HG02970 (cell line): ENCODE measurements around the gene PDRG1.

Source experiments
- ATAC-seq: cut with Tn5 transposase; IDR thresholded peaks from one replicate; pipeline ENCODE4 v1.9.1; 2021; ENCODE audit warnings: mild to moderate bottlenecking, moderate library complexity, moderate number of reproducible peaks; ENCODE audit not compliant: unreplicated experiment, low FRiP score

Gene PDRG1

DNA sequence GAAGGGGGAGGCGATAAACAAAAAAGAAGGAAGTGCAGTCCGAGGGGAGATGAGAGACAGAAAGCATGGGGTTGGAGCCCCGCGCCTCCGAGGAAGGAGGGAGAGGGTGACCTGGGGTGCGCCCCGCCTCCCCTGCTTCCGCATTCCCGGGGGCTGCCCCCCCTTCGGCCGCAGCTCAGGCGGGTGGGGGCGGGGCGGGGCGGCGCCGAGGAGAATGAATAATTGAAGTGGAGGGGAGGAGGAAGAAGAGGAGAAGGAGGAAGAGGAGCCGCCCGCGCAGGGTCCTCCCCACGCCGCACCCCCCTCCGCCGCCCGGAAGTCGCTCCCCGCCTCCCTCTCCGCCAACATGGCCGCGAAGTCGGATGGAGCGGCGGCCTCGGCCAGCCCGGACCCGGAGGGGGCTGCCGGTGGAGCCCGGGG is 16.0 kb upstream of the PDRG1 start, which contains the start of gene XKR7:
TSS of gene XKR7 (plus strand) at position 322 of the 420 bp plus-strand sequence. CDS start at position 347, 25 bp downstream.
- no peak for ATAC-seq

DNA sequence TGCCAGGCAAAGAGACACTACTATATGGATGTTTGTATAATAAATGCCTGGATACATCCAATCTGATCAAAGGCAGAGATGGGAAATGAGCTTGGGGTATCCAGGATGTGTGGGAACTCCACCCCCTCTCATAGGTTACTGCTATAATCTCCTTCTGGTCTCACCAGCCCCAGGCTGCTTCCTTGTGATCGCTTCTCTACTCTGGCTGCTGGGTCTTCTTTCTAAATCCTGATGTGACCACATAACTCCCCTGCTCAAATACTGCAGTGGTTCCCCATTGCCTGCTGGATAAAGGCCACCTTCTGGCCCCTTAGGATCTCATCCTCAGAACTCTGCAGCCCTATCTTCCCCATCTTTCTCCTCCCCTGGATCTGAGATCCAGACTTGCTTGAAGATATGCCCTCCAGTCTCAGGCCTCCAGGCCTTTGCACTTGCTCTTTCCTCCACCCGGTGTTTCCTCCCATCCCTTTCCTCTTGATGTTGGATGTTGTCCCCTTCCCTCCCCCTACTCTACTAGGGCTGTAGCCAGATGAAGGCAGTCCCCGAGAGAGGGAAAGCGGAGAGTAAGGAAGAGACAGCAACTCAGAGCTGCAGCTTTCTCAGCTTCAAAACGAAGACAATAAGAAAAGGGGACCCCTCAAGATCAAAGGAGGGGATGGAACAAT is 15.3 kb upstream of the PDRG1 start:
- no peak for ATAC-seq

- no peak for ATAC-seq
Measured at GRCh38 chr20:31963889-31964288, 12.0 kb upstream of the PDRG1 start.

GRCh38 chr20:31962761-31963160 is 10.9 kb upstream of the PDRG1 start:
- ATAC-seq: no peak

GRCh38 chr20:31956556-31957526 is 5.0 kb upstream of the PDRG1 start:
- no peak for ATAC-seq

DNA sequence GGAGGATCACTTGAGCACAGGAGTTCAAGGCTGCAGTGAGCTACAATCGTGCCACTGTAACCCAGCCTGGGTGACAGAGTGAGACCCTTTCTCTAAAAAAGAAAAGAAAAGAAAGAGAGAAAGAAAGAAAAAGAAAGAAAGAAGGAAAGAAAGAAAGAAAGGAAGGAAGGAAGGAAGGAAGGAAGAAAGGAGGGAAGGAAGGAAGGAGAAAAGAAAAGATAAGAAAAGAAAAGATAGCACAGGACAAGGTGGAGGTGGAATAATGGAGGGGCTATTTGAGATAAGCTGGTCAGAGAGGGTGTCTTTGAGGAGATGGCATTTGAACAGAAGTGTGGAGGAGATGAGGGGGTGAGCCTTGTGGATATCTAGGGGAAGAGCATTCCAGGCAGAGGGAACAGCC is 2.7 kb upstream of the PDRG1 start:
- ATAC-seq: no peak

- ATAC-seq: no peak
Measured at GRCh38 chr20:31953556-31954148, 1.8 kb upstream of the PDRG1 start.

DNA sequence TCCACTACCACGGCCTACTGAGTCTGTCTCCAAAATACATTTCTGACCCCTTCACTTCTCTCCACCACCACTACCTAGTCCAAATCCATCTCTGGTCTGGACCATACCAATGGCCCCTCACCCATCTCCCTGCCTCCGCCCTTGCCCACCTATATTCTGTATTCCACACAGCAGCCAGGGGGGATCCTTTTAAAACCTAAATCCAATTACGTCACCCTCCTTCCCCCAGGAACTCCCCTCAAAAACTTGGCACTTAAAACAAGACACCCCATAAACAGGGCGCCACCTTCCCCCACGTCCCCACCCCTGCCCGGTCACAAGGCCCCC is 680 bp downstream of the PDRG1 start:
- no peak for ATAC-seq

DNA sequence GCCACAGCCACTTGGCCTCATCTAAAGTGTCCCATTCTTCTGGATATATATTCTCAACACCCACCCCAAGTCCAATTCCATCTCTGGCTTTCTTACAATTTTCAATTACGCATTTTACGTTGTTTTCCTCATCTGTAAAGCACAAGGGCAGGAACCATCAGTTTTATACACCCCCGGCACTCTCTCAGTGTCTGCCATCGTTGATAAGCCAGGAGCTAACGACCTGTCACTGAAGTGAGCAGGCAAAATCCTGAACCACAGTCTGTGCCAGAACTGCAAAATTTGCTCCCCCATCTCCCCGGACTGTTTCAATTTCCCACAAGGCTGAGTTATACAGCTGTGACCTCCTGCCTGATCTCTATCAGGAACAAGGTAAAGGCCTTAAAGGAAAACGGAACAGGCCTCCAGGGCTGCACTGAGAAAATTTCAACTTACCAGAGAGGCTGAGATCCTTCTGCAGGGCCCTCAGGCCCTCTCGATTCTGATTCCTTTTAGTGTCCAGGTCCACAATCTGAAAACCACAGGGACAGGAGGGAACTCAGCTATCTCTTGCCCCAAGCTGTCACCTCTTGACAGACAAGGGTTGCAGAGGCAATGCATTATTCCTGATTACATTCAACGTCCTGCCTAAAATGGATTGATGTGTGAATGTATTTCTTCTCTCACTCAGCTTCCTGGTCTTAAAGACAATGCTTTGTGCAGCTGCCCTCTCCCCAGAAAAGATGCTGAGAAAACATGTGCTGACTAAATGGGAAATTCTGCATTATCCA is 1.8 kb downstream of the PDRG1 start:
- no peak for ATAC-seq

GRCh38 chr20:31948008-31948407 is 3.8 kb downstream of the PDRG1 start:
- no peak for ATAC-seq

GRCh38 chr20:31945785-31946184 is 6.1 kb downstream of the PDRG1 start:
- no peak for ATAC-seq

GRCh38 chr20:31945319-31945718 is 6.5 kb downstream of the PDRG1 start:
- no peak for ATAC-seq

DNA sequence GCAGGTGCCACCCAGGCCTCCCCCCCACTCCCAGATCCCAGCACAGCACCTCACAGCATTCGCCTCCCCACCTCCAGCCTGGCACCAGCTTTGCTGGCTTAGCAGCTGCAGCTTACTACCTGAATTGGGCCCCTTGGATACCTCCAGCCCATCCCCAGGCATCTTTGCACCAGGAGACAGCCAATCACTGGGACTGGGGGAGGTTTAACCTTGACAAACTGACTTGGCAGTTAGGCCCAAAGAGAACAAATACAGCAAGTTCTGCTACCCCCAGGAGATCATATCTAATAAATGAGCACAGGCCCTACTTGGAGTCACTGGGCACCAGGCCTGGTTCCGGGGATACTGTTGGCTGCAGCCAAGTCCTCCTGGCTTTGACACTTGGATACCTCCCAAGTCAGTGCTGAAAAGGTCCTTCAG is 8.8 kb downstream of the PDRG1 start:
- no peak for ATAC-seq

DNA sequence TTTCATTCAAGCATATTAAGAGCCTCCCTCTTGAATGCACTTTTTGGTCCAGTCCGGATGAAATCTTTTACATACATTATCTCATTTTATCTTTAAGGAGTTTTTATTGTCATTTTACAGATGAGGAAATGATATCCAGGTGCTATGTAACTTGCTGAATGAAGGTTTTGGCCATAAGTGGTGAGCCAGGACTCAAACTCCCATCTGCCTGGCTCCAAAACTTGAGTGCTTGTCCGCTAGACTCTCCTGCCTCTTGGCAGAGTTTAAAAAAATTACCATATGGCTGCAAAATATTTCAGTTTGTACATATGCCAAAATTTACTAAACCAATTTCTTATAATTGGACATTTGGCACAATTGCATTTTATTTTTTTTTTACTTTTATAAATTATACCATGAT is 12.2 kb downstream of the PDRG1 start:
- no peak for ATAC-seq

- ATAC-seq: no peak
Measured at GRCh38 chr20:31937820-31938219, 14.0 kb downstream of the PDRG1 start.

DNA sequence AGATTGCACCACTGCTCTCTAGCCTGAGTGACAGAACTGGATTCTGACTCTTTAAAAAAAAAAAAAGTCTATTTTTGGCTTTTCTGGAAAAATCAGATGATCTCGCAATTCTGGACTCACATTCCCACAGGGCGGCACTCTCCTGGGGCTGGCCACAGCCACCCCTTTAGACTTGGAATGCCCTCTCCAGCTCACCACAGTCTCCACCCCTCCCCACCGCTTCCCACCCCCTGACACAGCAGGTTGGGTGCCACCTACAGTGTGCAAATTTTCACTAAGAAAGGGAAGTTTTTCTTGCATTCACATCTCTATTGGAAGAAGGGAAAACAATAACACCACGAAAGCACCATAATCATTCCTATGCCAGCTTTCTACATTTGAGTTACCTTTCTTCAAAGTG is 15.4 kb downstream of the PDRG1 start:
- no peak for ATAC-seq

DNA sequence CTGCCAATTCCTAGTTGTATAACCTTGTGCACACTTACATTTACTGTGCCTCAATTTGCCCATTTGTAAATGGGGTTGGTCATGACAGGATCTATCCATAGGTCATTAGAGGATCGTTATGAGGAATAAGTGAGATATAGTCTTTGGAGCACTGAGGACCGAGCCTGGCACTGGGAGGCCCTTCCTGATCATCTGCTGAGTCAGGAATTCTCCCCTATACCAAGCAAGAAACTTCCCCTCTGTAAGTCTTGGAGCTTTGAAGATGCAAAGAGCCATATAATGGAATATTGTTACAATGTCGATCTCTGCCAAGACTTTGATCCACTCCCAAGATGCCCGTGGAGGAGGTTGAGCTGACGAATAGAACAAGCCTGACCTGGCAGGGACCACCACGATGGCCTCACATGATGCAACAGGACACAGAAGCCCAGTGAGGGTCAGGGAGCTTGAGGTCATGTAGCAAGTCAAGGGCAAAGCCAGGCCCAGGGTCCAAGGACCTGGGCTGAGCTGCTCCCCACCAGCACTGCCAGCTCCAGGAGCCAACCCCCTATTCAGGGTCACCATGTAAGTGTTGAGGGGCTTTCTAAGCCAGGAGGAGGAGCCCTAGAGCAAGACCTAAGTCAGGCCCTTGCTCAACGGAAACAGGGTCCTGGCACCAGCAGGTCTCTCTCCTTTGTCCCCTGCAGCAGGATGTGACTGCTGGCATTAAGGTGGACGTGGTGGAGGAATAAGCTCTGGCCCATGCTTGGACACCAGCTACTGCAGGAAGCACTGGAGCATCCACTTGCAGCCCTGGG is 16.7 kb downstream of the PDRG1 start:
- ATAC-seq: no peak

GRCh38 chr20:31934491-31934890 is 17.4 kb downstream of the PDRG1 start:
- no peak for ATAC-seq

- ATAC-seq: no peak
Measured at GRCh38 chr20:31933698-31934097, 18.1 kb downstream of the PDRG1 start.

- ATAC-seq: no peak
Measured at GRCh38 chr20:31930779-31931178, 21.1 kb downstream of the PDRG1 start.
